Measurements from ENCODE around the gene ZNF276. TPM values are rescaled to one million over a fixed set of nuclear protein-coding genes. Genes with fewer than 3 reads are reported as not detected.

The ZNF276 gene
- total RNA-seq, 1 donor from 2014 or later: 33.2 TPM

DNA sequence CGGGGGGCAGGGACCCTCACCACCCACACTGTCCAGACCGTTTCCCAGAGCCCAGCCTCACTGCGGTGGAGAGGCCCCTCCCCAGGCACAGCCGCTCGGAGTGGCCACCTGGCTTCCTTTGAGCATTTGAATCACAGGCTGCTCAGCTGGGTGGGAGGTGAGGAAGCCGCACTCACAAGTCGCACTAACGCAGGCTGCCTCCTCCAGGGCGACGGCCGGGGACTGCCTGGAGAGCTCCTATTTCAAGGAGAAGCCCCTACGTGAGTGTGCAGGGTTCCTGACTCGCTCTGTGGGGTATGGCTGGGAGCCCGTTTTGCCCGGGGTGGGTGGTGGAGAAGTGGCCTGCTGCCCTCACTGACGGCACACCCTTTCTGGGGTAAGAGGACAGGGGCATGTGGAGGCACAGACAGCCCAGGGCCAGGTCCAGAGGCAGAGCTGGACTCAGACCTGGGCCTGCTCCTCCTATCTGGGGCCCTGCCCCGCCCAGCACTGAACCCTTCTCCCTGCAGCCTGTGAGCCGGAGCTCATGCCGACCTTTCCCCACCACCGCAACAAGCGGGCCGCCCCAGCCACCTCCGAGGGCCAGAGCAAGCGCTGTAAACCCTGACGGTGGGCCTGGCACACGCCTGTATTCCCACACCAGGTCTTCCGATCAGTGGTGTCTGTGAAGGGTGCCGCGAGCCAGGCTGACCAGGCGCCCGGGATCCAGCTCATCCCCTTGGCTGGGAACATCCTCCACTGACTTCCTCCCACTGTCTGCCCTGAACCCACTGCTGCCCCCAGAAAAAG is 26.1 kb upstream of the ZNF276 start:
- DNase-seq (peak; percentile 49), ATAC-seq (no peak)
- no peak overlapping the region for H3K4me3 ChIP-seq
- H3K9me3 ChIP-seq: no peaks in the 10 kb centered on the region
- TF ChIP-seq, protein P1, sequence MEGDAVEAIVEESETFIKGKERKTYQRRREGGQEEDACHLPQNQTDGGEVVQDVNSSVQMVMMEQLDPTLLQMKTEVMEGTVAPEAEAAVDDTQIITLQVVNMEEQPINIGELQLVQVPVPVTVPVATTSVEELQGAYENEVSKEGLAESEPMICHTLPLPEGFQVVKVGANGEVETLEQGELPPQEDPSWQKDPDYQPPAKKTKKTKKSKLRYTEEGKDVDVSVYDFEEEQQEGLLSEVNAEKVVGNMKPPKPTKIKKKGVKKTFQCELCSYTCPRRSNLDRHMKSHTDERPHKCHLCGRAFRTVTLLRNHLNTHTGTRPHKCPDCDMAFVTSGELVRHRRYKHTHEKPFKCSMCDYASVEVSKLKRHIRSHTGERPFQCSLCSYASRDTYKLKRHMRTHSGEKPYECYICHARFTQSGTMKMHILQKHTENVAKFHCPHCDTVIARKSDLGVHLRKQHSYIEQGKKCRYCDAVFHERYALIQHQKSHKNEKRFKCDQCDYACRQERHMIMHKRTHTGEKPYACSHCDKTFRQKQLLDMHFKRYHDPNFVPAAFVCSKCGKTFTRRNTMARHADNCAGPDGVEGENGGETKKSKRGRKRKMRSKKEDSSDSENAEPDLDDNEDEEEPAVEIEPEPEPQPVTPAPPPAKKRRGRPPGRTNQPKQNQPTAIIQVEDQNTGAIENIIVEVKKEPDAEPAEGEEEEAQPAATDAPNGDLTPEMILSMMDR (IDR thresholded peaks at IDR 0.05): no peak
- peaks cover 71% of the 10 kb centered on the region for H3K36me3 ChIP-seq
- no peak overlapping the region for H3K27ac ChIP-seq
- peaks cover 9% of the 10 kb centered on the region for H3K4me1 ChIP-seq
- intact Hi-C loops (cut with DNase I): no loop called here
- no peaks in the 10 kb centered on the region for H3K27me3 ChIP-seq (ENCODE audit: low read depth)

DNA sequence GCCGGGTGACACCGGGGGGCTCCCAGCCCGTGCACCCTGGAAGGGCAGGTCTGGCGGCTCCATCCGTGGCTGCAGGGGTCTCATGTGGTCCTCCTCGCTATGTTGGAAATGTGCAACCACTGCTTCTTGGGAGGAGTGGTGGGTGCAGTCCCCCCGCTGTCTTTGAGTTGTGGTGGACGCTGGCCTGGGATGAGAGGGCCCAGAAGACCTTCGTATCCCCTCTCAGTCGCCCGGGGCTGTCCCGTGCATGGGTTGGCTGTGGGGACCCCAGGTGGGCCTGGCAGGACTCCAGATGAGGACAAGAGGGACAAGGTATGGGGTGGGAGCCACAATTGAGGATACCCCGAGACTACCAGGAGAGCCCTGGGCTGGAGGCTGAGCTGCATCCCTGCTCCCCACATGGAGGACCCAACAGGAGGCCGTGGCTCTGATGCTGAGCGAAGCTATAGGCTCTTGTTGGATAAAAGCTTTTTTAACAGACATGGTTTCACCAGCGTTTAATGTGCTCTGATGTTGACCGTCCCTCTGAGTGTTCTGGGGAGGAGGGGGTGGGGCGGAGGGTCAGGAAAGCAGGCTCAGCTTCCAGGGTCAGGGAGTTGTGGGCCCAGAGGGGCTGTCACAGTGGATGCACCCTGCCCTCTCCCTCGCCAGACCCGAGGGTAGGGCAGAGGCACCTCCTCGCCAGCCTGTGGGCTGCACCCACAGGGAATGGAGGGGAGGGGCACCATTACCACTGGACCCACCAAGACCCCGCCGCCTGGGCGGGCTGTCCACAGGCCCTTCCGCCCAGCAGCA is 25.3 kb upstream of the ZNF276 start:
- peaks cover 66% of the 10 kb centered on the region for H3K36me3 ChIP-seq
- peak; percentile 48 for DNase-seq
- intact Hi-C loops (cut with DNase I): no loop called here

DNA sequence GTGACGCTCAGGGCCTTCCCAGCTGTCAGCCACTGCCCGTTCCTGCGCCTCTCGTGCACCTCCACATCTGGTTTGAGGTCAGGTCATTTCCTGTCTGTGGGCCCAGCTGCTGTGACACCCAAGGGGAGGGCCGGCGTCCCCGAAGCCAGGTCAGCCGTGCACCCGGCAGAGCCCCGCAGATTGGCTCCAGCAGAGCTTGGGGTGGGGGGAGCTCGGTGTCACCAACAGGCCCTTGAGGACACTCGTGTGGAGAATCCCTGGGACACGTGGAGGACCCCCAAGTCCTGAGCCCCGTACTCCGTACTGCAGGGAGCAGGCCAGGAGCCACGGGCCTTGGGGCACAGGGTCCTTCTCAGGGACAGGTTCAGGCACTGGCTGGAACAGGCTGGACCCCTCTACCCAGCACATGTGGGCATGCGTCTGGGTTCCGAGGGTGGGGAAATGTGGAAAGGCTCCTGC is 24.6 kb upstream of the ZNF276 start:
- Histone ChIP-seq H3K27ac (no peak overlapping the region), H3K9me3 (no peaks in the 10 kb centered on the region), H3K4me3 (no peak overlapping the region), H3K27me3 (ENCODE audit: low read depth) (no peaks in the 10 kb centered on the region), H3K4me1 (peaks cover 17% of the 10 kb centered on the region), H3K36me3 (peaks cover 60% of the 10 kb centered on the region)
- TF ChIP-seq, protein P1 (IDR thresholded peaks at IDR 0.05): no peak
- peak; percentile 50 for DNase-seq
- intact Hi-C loops (cut with DNase I): no loop called here
- no peak for ATAC-seq

More for the DNA sequence above, 25.3 kb upstream of the ZNF276 start:
- Histone ChIP-seq H3K27ac (no peak overlapping the region), H3K4me3 (no peak overlapping the region), H3K4me1 (peaks cover 17% of the 10 kb centered on the region), H3K9me3 (no peaks in the 10 kb centered on the region), H3K27me3 (ENCODE audit: low read depth) (no peaks in the 10 kb centered on the region)
- TF ChIP-seq, protein P1 (IDR thresholded peaks at IDR 0.05): no peak
- no peak for ATAC-seq

DNA sequence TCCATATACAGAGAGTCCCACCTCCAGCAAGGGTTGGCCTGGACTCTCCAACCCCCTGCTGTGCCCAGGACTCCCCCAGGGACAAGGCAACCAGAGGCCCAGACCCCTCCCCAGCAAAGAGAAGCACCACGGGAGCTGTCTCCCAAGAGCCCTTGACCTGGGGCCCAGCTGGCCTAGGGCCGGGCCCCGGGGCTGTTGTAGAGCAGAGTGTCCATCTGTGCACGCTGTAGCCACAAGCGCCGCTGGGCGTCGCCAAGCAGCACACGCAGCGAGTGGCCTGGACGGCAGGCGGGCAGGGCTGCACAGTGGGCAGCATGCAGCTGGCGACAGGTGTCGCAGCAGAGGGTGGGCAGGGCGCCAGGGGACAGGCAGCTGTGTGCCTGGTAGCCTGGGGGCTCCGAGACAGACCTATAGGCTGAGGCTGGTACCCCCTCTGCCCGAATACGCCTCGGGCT is 24.1 kb upstream of the ZNF276 start:
- H3K4me1 ChIP-seq: peaks cover 17% of the 10 kb centered on the region
- ATAC-seq (no peak), DNase-seq (peak; percentile 50)

More for the DNA sequence above, 24.1 kb upstream of the ZNF276 start:
- no peaks in the 10 kb centered on the region for H3K27me3 ChIP-seq (ENCODE audit: low read depth)
- intact Hi-C loops (cut with DNase I): no loop called here
- no peaks in the 10 kb centered on the region for H3K9me3 ChIP-seq
- TF ChIP-seq, protein P1 (IDR thresholded peaks at IDR 0.05): no peak
- H3K27ac ChIP-seq: no peak overlapping the region
- H3K4me3 ChIP-seq: no peak overlapping the region
- H3K36me3 ChIP-seq: peaks cover 55% of the 10 kb centered on the region
